HEK293 (cell line): ENCODE data around the gene MAGI1.

Experiments used
- CTCF ChIA-PET: fragments of 350-600 bp; formaldehyde crosslinking; extraction: SDS; loops from one replicate; lab custom pipeline; 2021; ENCODE audit warnings: antibody characterized with exemption; lab: Yijun Ruan, JAX
- POLR2A ChIA-PET: fragments of 300-600 bp; formaldehyde crosslinking; extraction: SDS; loops from one replicate; lab custom pipeline; 2020; ENCODE audit warnings: antibody characterized with exemption, inconsistent platforms; lab: Yijun Ruan, JAX
- H3K27ac ChIP-seq: fragments of 200-500 bp; sonication (Bioruptor generic); 2 replicates; pipeline ENCODE4 v1.5.1; 2014; ENCODE audit warnings: low read depth, low read length, control low read depth, inconsistent platforms; ENCODE audit errors: extremely low read depth
- H3K36me3 ChIP-seq, 2 experiments: fragments of 200-500 bp in 1 of 2; sonication (Bioruptor generic) in 1 of 2; 1 replicate in 1 of 2; 2 replicates in 1 of 2; pipeline ENCODE4 v1.5.1; 2014 to 2017; ENCODE audit warnings: inconsistent platforms in 2 of 2, low read length in 2 of 2; ENCODE audit not compliant: control insufficient read depth in 2 of 2, insufficient read depth in 1 of 2
- H3K4me1 ChIP-seq: fragments of 200-500 bp; sonication (Bioruptor generic); 2 replicates; pipeline ENCODE4 v1.5.1; 2014; ENCODE audit warnings: mild to moderate bottlenecking, low read length, inconsistent platforms; ENCODE audit not compliant: control insufficient read depth, insufficient read depth
- H3K4me3 ChIP-seq: 2 replicates; pipeline ENCODE4 v1.5.1; 2011; ENCODE audit warnings: low read depth, mild to moderate bottlenecking, control low read depth, low read length, moderate library complexity
- H3K9me3 ChIP-seq: fragments of 200-500 bp; sonication (Bioruptor generic); 2 replicates; pipeline ENCODE4 v1.5.1; 2014; ENCODE audit warnings: low read depth, low read length, inconsistent platforms; ENCODE audit not compliant: control insufficient read depth, insufficient read depth
- FEZF1 ChIP-seq: fragments of 450-650 bp; formaldehyde crosslinking; IDR thresholded peaks from 2 replicates; pipeline ENCODE4 v1.5.1; 2016; ENCODE audit warnings: missing biosample characterization, missing genetic modification characterization
- HOXD13 ChIP-seq: sonication (generic); formaldehyde crosslinking; IDR thresholded peaks from 2 replicates; pipeline ENCODE4 v1.8.0; 2022; ENCODE audit warnings: missing genetic modification reagents, borderline replicate concordance
- KLF16 ChIP-seq: fragments of 450-650 bp; formaldehyde crosslinking; IDR thresholded peaks from 2 replicates; pipeline ENCODE4 v1.5.1; 2017; ENCODE audit warnings: missing biosample characterization, missing genetic modification characterization
- MEIS1 ChIP-seq: sonication (generic); formaldehyde crosslinking; IDR thresholded peaks from 2 replicates; pipeline ENCODE4 v1.8.1; 2022; ENCODE audit warnings: missing genetic modification reagents, mild to moderate bottlenecking, borderline replicate concordance
- SCRT2 ChIP-seq: fragments of 450-650 bp; formaldehyde crosslinking; IDR thresholded peaks from 2 replicates; pipeline ENCODE4 v1.5.1; 2016; ENCODE audit warnings: missing biosample characterization, missing genetic modification characterization
- SP3 ChIP-seq: fragments of 450-650 bp; formaldehyde crosslinking; IDR thresholded peaks from 2 replicates; pipeline ENCODE4 v1.5.1; 2016; ENCODE audit warnings: missing biosample characterization, missing genetic modification characterization
- ZBTB1 ChIP-seq: fragments of 450-650 bp; formaldehyde crosslinking; IDR thresholded peaks from 2 replicates; pipeline ENCODE4 v1.5.1; 2016; ENCODE audit warnings: missing biosample characterization, missing genetic modification characterization
- ZNF19 ChIP-seq: fragments of 450-650 bp; formaldehyde crosslinking; IDR thresholded peaks from 2 replicates; pipeline ENCODE4; 2016; ENCODE audit warnings: missing biosample characterization, missing genetic modification characterization, low read depth
- ZNF324 ChIP-seq: fragments of 450-650 bp; formaldehyde crosslinking; IDR thresholded peaks from 2 replicates; pipeline ENCODE4 v1.5.1; 2016; ENCODE audit warnings: missing biosample characterization, missing genetic modification characterization
- ZNF623 ChIP-seq: fragments of 450-650 bp; formaldehyde crosslinking; IDR thresholded peaks from 2 replicates; pipeline ENCODE4 v1.5.1; 2016; ENCODE audit warnings: missing biosample characterization, missing genetic modification characterization
- ZNF664 ChIP-seq: fragments of 450-650 bp; formaldehyde crosslinking; IDR thresholded peaks from 2 replicates; pipeline ENCODE4 v1.5.1; 2016; ENCODE audit warnings: missing biosample characterization, missing genetic modification characterization
- ZNF747 ChIP-seq: fragments of 450-650 bp; formaldehyde crosslinking; IDR thresholded peaks from 2 replicates; pipeline ENCODE4 v1.5.1; 2016; ENCODE audit warnings: missing biosample characterization, missing genetic modification characterization
- TF ChIP-seq, protein P1 (sequence below): fragments of 450-650 bp; formaldehyde crosslinking; IDR thresholded peaks from 2 replicates; pipeline ENCODE4 v1.5.1; 2016; ENCODE audit warnings: missing biosample characterization, missing genetic modification characterization
- TF ChIP-seq, protein P2 (sequence below): fragments of 450-650 bp; formaldehyde crosslinking; IDR thresholded peaks from 2 replicates; pipeline ENCODE4 v1.5.1; 2016; ENCODE audit warnings: missing biosample characterization, missing genetic modification characterization, borderline replicate concordance

MAGI1 gene

DNA sequence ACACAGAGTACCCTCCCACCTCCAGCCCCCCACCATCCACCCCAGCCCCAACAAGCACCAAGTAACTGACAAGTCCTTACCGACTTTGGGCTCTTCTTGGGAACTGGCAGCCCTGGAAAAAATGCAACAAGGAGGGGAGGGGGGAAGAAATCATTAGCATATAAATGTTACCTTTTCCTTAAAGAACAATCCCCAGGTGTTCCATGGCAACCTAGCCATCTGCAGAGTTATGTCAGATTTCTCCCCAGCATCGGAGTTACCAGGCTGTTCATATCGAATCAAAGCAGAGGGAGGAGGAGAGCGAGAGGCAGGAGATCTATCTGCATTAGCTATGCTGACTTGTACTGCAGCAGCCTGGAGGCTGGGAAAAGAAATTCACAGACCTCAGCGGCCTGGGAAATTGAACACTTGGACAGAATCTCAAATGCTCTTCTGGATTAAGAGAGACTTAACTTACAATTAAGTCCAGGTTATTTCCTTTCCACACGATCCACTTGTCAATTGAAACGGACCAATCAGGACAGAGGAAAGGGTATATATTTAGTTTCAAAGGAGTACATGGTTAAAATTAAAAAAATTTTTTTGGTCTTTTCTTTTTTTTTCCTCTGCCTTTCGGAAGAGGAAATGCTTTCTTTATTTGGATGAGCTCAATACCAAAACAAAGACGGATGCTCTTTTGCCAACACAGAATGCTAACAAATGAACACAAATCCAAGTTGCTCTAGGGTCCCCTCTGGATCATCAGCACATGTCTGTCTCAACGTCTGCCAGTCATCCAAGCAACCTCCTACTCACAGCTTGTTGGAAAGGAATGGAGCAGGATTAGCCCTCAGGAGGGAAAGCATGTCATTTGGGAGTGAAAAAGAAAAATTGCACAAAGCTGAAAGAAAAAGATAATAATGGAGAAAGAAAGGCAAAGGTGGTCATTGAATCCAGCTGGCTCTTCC lies 637.1 kb downstream of the MAGI1 start:
- no peak overlapping the region for H3K27ac ChIP-seq
- TF ChIP-seq HOXD13 (CRISPR knock-in tag) (no peak), ZNF747 (no peak), ZBTB1 (no peak), KLF16 (tag by site-specific recombination) (no peak), ZNF623 (no peak), FEZF1 (tag by site-specific recombination) (no peak), MEIS1 (CRISPR knock-in tag) (no peak)
- TF ChIP-seq, protein P1, sequence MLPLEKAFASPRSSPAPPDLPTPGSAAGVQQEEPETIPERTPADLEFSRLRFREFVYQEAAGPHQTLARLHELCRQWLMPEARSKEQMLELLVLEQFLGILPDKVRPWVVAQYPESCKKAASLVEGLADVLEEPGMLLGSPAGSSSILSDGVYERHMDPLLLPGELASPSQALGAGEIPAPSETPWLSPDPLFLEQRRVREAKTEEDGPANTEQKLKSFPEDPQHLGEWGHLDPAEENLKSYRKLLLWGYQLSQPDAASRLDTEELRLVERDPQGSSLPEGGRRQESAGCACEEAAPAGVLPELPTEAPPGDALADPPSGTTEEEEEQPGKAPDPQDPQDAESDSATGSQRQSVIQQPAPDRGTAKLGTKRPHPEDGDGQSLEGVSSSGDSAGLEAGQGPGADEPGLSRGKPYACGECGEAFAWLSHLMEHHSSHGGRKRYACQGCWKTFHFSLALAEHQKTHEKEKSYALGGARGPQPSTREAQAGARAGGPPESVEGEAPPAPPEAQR (tag by site-specific recombination), result no peak
- TF ChIP-seq, protein P2, sequence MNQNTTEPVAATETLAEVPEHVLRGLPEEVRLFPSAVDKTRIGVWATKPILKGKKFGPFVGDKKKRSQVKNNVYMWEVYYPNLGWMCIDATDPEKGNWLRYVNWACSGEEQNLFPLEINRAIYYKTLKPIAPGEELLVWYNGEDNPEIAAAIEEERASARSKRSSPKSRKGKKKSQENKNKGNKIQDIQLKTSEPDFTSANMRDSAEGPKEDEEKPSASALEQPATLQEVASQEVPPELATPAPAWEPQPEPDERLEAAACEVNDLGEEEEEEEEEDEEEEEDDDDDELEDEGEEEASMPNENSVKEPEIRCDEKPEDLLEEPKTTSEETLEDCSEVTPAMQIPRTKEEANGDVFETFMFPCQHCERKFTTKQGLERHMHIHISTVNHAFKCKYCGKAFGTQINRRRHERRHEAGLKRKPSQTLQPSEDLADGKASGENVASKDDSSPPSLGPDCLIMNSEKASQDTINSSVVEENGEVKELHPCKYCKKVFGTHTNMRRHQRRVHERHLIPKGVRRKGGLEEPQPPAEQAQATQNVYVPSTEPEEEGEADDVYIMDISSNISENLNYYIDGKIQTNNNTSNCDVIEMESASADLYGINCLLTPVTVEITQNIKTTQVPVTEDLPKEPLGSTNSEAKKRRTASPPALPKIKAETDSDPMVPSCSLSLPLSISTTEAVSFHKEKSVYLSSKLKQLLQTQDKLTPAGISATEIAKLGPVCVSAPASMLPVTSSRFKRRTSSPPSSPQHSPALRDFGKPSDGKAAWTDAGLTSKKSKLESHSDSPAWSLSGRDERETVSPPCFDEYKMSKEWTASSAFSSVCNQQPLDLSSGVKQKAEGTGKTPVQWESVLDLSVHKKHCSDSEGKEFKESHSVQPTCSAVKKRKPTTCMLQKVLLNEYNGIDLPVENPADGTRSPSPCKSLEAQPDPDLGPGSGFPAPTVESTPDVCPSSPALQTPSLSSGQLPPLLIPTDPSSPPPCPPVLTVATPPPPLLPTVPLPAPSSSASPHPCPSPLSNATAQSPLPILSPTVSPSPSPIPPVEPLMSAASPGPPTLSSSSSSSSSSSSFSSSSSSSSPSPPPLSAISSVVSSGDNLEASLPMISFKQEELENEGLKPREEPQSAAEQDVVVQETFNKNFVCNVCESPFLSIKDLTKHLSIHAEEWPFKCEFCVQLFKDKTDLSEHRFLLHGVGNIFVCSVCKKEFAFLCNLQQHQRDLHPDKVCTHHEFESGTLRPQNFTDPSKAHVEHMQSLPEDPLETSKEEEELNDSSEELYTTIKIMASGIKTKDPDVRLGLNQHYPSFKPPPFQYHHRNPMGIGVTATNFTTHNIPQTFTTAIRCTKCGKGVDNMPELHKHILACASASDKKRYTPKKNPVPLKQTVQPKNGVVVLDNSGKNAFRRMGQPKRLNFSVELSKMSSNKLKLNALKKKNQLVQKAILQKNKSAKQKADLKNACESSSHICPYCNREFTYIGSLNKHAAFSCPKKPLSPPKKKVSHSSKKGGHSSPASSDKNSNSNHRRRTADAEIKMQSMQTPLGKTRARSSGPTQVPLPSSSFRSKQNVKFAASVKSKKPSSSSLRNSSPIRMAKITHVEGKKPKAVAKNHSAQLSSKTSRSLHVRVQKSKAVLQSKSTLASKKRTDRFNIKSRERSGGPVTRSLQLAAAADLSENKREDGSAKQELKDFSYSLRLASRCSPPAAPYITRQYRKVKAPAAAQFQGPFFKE (tag by site-specific recombination), result no peak
- POLR2A ChIA-PET, result no interaction called here
- no peaks in the 10 kb centered on the region for H3K9me3 ChIP-seq
- CTCF ChIA-PET, result interaction anchor here (0.6 kb wide), 1 partner anchor 315 kb away, joined by 3 read pairs; no protein-coding TSS in a partner anchor
- no peaks in the 10 kb centered on the region for H3K36me3 ChIP-seq
- no peak overlapping the region for H3K4me3 ChIP-seq
- H3K4me1 ChIP-seq, result no peaks in the 10 kb centered on the region

DNA sequence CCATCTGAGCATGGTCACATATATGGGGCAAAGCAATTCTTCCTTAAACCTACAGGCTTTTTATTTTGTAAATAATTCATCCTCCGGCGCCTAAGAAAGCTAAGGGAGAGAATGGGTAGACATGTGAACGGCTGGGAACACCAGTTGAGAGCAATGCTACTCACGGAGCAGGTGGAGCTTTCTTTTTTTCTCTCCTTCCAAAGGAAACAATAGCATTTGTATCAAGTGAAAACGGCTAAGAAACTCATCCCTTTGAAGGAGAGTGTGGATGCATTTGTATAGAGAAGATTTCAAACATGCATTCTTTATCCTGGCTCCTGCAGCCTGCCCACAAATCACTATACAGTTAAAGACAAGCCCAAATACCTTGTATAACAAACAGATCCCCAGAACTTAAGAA lies 637.8 kb downstream of the MAGI1 start:
- TF ChIP-seq ZNF19 (tag by site-specific recombination), result no peak
- no peak for TF ChIP-seq KLF16 (tag by site-specific recombination)
- TF ChIP-seq ZNF664 (tag by site-specific recombination), result no peak
- TF ChIP-seq SP3, result no peak
- TF ChIP-seq SCRT2 (tag by site-specific recombination), result no peak
- Histone ChIP-seq H3K9me3 (no peaks in the 10 kb centered on the region), H3K4me3 (no peak overlapping the region), H3K36me3 (no peaks in the 10 kb centered on the region), H3K4me1 (no peaks in the 10 kb centered on the region), H3K27ac (no peak overlapping the region)
- CTCF ChIA-PET, result interaction anchor here (0.9 kb wide), 1 partner anchor 11 kb away, joined by 5 read pairs; no protein-coding TSS in a partner anchor
- POLR2A ChIA-PET, result no interaction called here

DNA sequence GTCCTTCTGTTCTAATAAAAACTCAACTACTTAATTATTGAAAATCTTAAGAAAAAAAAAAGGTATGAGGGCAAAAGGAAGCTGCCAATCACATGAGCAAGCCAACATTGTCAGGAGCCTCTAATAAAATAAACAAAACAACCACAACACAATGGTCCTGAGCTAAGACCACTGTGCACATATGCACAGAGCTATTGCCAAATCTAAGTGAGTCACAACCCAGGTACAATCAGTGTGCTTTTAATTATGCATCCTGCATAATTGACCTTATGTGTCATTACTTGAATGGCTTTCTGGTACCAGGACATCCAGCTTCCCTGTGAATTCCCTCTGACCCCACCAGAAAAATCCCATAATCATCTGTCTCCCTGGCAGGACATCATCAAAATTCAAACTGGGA lies 639.8 kb downstream of the MAGI1 start:
- Histone ChIP-seq H3K27ac (no peak overlapping the region), H3K36me3 (no peaks in the 10 kb centered on the region), H3K4me1 (no peaks in the 10 kb centered on the region), H3K9me3 (no peaks in the 10 kb centered on the region), H3K4me3 (no peak overlapping the region)
- TF ChIP-seq ZNF324 (tag by site-specific recombination), result no peak
- ChIA-PET CTCF (interaction anchor here (0.6 to 1.8 kb wide), 2 partner anchors 12 to 40 kb away, joined by 4 to 5 read pairs; no protein-coding TSS in a partner anchor), POLR2A (no interaction called here)
